GM12891 (cell line): ENCODE results near the gene RGS7.

Experiments used
- PAX5 ChIP-seq: IDR thresholded peaks from 2 replicates; pipeline ENCODE4 v1.6.1; 2011; ENCODE audit warnings: low read length, moderate library complexity, mild to moderate bottlenecking; ENCODE audit not compliant: insufficient read depth, severe bottlenecking
- POLR2A ChIP-seq: IDR thresholded peaks from 2 replicates; pipeline ENCODE4 v1.6.1; 2011; ENCODE audit warnings: low read depth, low read length, control low read depth
- POLR2AphosphoS5 ChIP-seq: IDR thresholded peaks from 2 replicates; pipeline ENCODE4 v1.6.1; 2011; ENCODE audit warnings: low read depth, low read length, control low read depth
- POU2F2 ChIP-seq: IDR thresholded peaks from 2 replicates; pipeline ENCODE4 v1.6.1; 2011; ENCODE audit warnings: low read depth, mild to moderate bottlenecking, control low read depth, low read length, moderate library complexity
- SPI1 ChIP-seq: IDR thresholded peaks from 2 replicates; pipeline ENCODE4 v1.6.1; 2011; ENCODE audit warnings: low read depth, low read length, control low read depth
- TAF1 ChIP-seq: IDR thresholded peaks from 2 replicates; pipeline ENCODE4 v1.6.1; 2011; ENCODE audit warnings: low read depth, low read length, control low read depth

GRCh38 chr1:241202401-241202800, 154.6 kb downstream of the RGS7 start:
- TF ChIP-seq POLR2A (no peak), POLR2AphosphoS5 (no peak), SPI1 (no peak), TAF1 (no peak), PAX5 (no peak), POU2F2 (no peak)
